HEK293T (cell line): ENCODE data around the gene RNF26.

Experiments used
- CTCF ChIA-PET: fragments of 350-600 bp; formaldehyde crosslinking; extraction: SDS; loops from one replicate; lab custom pipeline; 2021; ENCODE audit warnings: antibody characterized with exemption, inconsistent platforms; lab: Yijun Ruan, JAX
- POLR2A ChIA-PET: fragments of 350-600 bp; formaldehyde crosslinking; extraction: SDS; loops from one replicate; lab custom pipeline; 2020; ENCODE audit warnings: antibody characterized with exemption, inconsistent platforms; lab: Yijun Ruan, JAX
- DNase-seq: peaks from one replicate; pipeline ENCODE4 v3.0.0; 2012; ENCODE audit warnings: mixed read lengths; ENCODE audit errors: extremely low spot score
- BHLHE40 ChIP-seq: fragments of 450-650 bp; IDR thresholded peaks from 2 replicates; pipeline ENCODE4 v1.6.1; 2016; ENCODE audit warnings: mild to moderate bottlenecking, moderate library complexity, borderline replicate concordance
- CTBP1 ChIP-seq: fragments of 450-650 bp; IDR thresholded peaks from 2 replicates; pipeline ENCODE4 v1.6.1; 2016; ENCODE audit warnings: borderline replicate concordance
- ELF4 ChIP-seq: fragments of 450-650 bp; IDR thresholded peaks from 2 replicates; pipeline ENCODE4 v1.6.1; 2017; ENCODE audit warnings: antibody characterized with exemption
- FOXA1 ChIP-seq: fragments of 450-650 bp; IDR thresholded peaks from 2 replicates; pipeline ENCODE4 v1.6.1; 2016; ENCODE audit warnings: mild to moderate bottlenecking
- FOXK2 ChIP-seq: fragments of 450-650 bp; IDR thresholded peaks from 2 replicates; pipeline ENCODE4 v1.6.1; 2016; ENCODE audit warnings: mild to moderate bottlenecking
- HDGF ChIP-seq: fragments of 450-650 bp; IDR thresholded peaks from 2 replicates; pipeline ENCODE4 v1.6.1; 2017; ENCODE audit warnings: antibody characterized with exemption, borderline replicate concordance
- L3MBTL2 ChIP-seq: fragments of 450-650 bp; conservative IDR thresholded peaks from 2 replicates; pipeline ENCODE4 v1.6.1; 2016; ENCODE audit warnings: mild to moderate bottlenecking
- LEF1 ChIP-seq: fragments of 450-650 bp; IDR thresholded peaks from 2 replicates; pipeline ENCODE4 v1.6.1; 2017; ENCODE audit warnings: mild to moderate bottlenecking, borderline replicate concordance
- NFRKB ChIP-seq: fragments of 450-650 bp; IDR thresholded peaks from 2 replicates; pipeline ENCODE4 v1.6.1; 2016; ENCODE audit warnings: mild to moderate bottlenecking, moderate library complexity
- PKNOX1 ChIP-seq: fragments of 450-650 bp; IDR thresholded peaks from 2 replicates; pipeline ENCODE4 v1.6.1; 2016
- SUZ12 ChIP-seq: fragments of 450-650 bp; IDR thresholded peaks from 2 replicates; pipeline ENCODE4 v1.6.1; 2016; ENCODE audit warnings: mild to moderate bottlenecking
- TARDBP ChIP-seq: fragments of 450-650 bp; IDR thresholded peaks from 2 replicates; pipeline ENCODE4 v1.6.1; 2016
- ZNF384 ChIP-seq: fragments of 450-650 bp; IDR thresholded peaks from 2 replicates; pipeline ENCODE4 v1.6.1; 2016

The RNF26 gene

GRCh38 chr11:119338965-119339588 lies 4.8 kb downstream of the RNF26 start:
- DNase-seq, result no peak
- ChIA-PET CTCF (interaction anchor here (0.7 to 4.0 kb wide), 23 partner anchors 9 to 273 kb away, joined by 3 to 57 read pairs (median 5); partner anchors contain the start of genes MCAM and USP2), POLR2A (interaction anchor here (1.0 to 2.3 kb wide), 7 partner anchors 10 to 42 kb away, joined by 4 to 17 read pairs (median 7); partner anchors contain the start of genes MCAM and USP2)
- no peak for TF ChIP-seq FOXK2
- TF ChIP-seq HDGF, result no peak
- no peak for TF ChIP-seq BHLHE40
- no peak for TF ChIP-seq ZNF384

GRCh38 chr11:119339589-119340334 lies 5.4 kb downstream of the RNF26 start:
- POLR2A ChIA-PET, result interaction anchor here (2.2 kb wide), 1 partner anchor 18 kb away, joined by 11 read pairs; no protein-coding TSS in a partner anchor
- CTCF ChIA-PET, result interaction anchor here (0.6 to 4.0 kb wide), 21 partner anchors 8 to 1060 kb away, joined by 3 to 57 read pairs (median 4); partner anchors contain the start of genes MCAM and USP2
- TF ChIP-seq FOXK2, result no peak
- TF ChIP-seq HDGF, result no peak
- TF ChIP-seq ELF4, result no peak
- TF ChIP-seq SUZ12, result no peak
- no peak for TF ChIP-seq NFRKB
- TF ChIP-seq L3MBTL2, result no peak
- no peak for TF ChIP-seq BHLHE40
- TF ChIP-seq CTBP1, result no peak
- TF ChIP-seq LEF1, result no peak
- no peak for TF ChIP-seq FOXA1
- TF ChIP-seq PKNOX1, result no peak
- DNase-seq, result peak; percentile 54

- CTCF ChIA-PET, result interaction anchor here (0.6 to 4.0 kb wide), 20 partner anchors 8 to 1059 kb away, joined by 3 to 57 read pairs (median 4); partner anchors contain the start of genes MCAM and USP2
- no peak for DNase-seq
- POLR2A ChIA-PET, result interaction anchor here (1.1 kb wide), 1 partner anchor 20 kb away, joined by 3 read pairs; no protein-coding TSS in a partner anchor
- TF ChIP-seq CTBP1, result no peak
- TF ChIP-seq PKNOX1, result no peak
Measured at GRCh38 chr11:119340335-119341221, 6.3 kb downstream of the RNF26 start, which contains the start of gene C1QTNF5. Gene C1QTNF5, minus strand, starts transcription at chr11:119340883. Its CDS starts 486 bp downstream, at chr11:119340397.

GRCh38 chr11:119341222-119342022 lies 7.1 kb downstream of the RNF26 start:
- POLR2A ChIA-PET, result interaction anchor here (1.1 kb wide), 1 partner anchor 20 kb away, joined by 3 read pairs; no protein-coding TSS in a partner anchor
- no peak for DNase-seq
- CTCF ChIA-PET, result interaction anchor here (0.6 to 1.0 kb wide), 3 partner anchors 18 to 1057 kb away, joined by 3 to 6 read pairs (median 3); no protein-coding TSS in a partner anchor
- TF ChIP-seq HDGF (no peak), CTBP1 (no peak), PKNOX1 (no peak), NFRKB (no peak), BHLHE40 (no peak), FOXK2 (no peak), FOXA1 (no peak), TARDBP (no peak), LEF1 (no peak)

- POLR2A ChIA-PET, result no interaction called here
- TF ChIP-seq PKNOX1 (no peak), FOXK2 (no peak)
- CTCF ChIA-PET, result no interaction called here
- no peak for DNase-seq
Measured at GRCh38 chr11:119342023-119342300, 7.6 kb downstream of the RNF26 start.
